GM12872 (cell line): Measurements from ENCODE around the gene SLCO3A1.

Experiments used
- CTCF ChIP-seq: IDR thresholded peaks from 3 replicates; pipeline ENCODE4 v1.5.1; 2011; ENCODE audit warnings: low read depth, mild to moderate bottlenecking, low read length, moderate library complexity; ENCODE audit not compliant: insufficient read depth

Gene SLCO3A1

GRCh38 chr15:92018535-92019239, 165.2 kb downstream of the SLCO3A1 start:
- TF ChIP-seq CTCF, result no peak

- TF ChIP-seq CTCF, result no peak
These were observed 166.2 kb downstream of the SLCO3A1 start for GRCh38 chr15:92019706-92020105.

- TF ChIP-seq CTCF, result no peak
These were observed 166.7 kb downstream of the SLCO3A1 start for GRCh38 chr15:92020207-92020606.

GRCh38 chr15:92020804-92021203, 167.3 kb downstream of the SLCO3A1 start:
- no peak for TF ChIP-seq CTCF

- TF ChIP-seq CTCF, result no peak
These were observed 168.3 kb downstream of the SLCO3A1 start for GRCh38 chr15:92021792-92022191.

- no peak for TF ChIP-seq CTCF
These were observed 170.5 kb downstream of the SLCO3A1 start for GRCh38 chr15:92023965-92024364.

- no peak for TF ChIP-seq CTCF
These were observed 172.3 kb downstream of the SLCO3A1 start for GRCh38 chr15:92025706-92026270.

- no peak for TF ChIP-seq CTCF
These were observed 174.8 kb downstream of the SLCO3A1 start for GRCh38 chr15:92028389-92028724.
